HG03378 (cell line): ENCODE results near the gene MACROD1.
"Not testable (repeated sequence)": the region's sequence is repeated elsewhere in the genome, so short reads cannot be mapped to it uniquely, and the experiment has no call there.

Experiments used
- ATAC-seq: cut with Tn5 transposase; IDR thresholded peaks from one replicate; pipeline ENCODE4 v1.9.1; 2021; ENCODE audit warnings: mild to moderate bottlenecking, moderate library complexity; ENCODE audit not compliant: unreplicated experiment

The MACROD1 gene

DNA sequence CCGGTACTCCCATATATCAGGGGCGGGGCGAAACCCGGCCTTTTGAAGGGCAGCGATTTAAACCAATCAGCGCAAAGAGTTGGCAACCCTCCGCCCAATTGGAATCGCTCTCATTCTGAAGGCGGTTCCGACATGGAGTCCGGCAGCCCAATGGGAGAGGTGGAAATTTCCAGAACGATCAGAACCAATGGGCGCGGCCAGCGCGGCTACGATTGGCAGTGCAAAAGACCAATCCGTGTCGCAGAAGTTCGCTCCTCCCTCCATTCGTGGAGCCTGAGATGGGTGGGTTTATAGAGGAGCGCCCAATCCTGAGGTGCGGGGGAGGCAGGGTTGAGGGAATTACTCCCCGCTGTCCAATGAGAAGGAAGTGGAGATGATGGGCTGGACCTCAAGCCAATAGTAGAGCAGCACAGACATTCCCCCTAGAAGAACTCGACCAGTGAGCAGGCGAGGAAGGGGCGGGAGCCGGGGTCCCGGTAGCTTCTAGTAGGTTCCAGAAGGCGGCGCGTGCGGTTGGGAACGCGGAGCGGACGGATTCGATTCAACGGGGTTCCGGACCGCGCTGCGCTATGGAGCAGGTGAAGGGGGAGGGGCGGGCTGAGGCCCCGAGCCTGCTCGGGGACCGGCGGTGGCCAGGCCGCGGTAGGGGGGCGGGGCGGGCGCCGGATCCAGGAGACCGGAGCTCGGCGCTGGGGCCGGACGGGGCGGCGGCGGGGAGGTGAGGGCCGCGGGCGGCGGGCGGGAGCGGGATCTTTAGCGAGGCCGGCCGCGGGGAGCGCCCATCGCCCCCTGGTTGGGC lies 20.0 kb upstream of the MACROD1 start, which contains the start of gene STIP1:
TSS of gene STIP1 (plus strand) at position 479 of the 799 bp plus-strand sequence. CDS start at position 570, 91 bp downstream.
- ATAC-seq, result peak; percentile 89

DNA sequence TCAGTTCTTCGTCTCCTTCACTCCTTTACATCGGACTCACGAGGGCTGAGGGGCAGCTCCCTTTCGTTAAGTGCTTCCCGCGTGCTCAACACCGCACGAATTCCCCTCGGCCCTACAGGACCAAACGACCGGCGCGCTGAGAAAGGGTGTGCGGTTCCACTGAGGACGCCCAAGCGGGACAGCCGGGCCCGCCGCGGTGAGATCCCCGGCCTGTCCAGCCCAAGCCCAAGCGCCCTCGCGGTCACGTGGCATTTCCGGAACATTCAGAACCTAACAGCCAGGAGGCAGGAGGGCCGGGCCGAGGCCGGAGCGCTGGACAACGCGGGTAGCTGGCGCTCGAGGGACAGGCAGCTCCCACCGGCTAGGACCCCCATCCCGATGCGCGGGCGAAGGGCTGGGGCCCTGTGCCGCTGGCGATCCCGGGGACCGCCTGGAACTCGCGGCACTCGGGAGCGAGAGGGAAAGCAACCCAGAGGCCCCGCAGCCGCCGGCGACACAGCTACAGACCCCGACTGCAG lies 19.3 kb upstream of the MACROD1 start:
- peak; percentile 19 for ATAC-seq

DNA sequence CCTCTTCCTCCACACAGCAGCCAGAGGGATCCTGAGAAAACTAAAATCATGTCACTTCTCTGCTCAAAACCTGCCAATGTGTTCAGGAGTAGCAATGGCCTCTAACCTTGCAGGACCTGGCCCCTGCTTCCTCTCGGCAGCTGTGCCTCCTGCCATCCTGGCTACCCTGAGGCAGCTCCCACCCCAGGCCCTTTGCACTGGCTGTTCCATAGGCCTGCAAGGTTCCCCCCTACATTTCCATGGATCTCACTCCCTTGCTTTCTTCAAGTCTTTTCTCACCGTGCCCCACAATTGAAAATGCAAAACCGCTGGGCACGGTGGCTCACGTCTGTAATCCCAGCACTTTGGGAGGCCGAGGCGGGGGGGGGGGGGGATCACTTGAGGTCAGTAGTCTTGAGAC lies 18.0 kb upstream of the MACROD1 start:
- ATAC-seq, result no peak

DNA sequence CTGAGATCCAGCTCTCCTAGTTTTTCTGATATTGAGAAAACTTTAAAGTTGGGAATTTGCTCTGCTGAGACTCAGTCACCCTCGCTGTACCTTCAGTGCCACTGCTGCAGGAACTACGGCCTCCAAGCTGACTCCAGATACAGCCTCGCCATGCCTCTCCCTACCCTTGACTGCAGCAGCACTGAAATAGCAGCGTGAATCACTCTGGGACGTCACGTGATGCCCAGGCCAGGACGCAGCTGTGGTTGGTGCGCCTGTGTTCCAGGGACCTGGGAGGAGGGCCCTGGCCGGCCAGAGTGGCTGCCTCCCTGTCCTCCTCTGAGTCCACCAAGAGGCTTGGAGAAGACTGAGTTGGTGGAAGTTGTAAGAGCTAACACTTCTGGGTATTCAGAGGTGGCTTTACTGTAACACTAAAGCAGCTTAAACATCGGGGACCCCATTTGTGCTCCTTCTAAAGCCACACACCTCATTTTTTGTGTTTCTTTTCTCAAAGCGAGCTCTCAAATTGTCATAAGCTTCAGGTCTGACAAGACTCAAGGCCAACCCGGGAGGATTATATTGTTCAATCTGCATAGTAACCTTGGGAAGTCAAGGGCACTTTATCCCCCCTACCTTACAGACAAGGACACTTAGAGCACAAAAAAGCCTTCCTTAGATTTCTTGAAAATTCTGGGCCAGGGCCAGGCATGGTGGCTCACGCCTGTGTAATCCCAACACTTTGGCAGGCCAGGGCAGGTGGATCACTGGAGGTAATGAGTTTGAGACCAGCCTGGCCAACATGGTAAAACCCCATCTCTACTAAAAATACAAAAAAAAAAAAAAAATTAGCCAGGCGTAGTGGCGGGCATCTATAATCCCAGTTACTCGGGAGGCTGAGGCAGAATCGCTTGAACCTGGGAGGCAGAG lies 15.8 kb upstream of the MACROD1 start:
- ATAC-seq, result no peak

DNA sequence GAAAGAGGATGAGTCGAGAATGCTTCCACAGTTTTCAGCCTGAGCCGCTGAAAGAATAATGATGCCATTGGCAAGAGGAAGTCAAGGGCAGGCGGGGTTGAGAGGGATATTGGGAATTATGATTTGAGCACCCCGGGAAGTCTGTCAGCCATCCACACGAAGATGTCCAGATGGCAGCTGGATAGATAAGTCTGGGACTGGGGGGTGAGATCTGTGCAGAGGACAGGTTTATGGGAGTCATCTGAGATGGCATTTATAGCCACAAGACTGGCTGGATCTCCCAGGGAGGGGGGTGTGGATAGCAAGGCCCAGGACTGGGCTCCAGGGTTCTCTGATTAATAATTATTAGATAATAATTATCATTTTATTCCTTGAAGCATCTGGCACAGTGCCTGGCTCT lies 15.0 kb upstream of the MACROD1 start:
- no peak for ATAC-seq

DNA sequence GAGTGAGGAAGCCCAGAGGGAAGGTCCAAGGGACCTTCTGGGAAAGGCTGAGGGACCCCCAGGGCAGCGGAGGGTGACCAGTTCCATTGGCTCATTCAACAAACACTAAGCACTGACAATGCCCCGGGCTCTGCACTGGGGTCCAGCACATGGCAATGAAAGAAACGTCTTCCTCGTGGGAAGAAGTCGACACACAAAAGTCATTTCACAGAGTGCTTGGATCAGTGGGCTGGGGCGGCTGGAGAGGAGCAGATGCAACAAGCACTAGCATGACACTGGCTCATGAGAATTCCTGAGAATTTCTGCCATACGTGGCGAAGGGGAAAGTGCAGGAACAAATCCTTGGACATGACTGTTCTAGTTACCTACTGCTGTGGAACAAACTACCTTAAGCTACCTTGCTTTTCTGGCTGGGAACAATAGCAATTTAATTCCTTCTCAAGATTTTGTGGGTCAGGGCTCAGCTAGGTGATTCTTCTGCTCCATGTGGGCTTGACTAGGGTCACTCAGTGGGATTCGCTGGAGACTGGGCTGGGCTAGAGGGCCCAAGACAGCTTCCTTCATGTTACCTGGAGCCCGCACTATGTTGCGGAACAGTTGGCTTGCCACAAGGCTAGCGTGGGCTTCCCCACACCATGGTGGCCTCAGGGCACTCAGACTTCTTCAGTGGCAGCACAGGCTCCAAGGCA lies 13.2 kb upstream of the MACROD1 start:
- ATAC-seq, result no peak

DNA sequence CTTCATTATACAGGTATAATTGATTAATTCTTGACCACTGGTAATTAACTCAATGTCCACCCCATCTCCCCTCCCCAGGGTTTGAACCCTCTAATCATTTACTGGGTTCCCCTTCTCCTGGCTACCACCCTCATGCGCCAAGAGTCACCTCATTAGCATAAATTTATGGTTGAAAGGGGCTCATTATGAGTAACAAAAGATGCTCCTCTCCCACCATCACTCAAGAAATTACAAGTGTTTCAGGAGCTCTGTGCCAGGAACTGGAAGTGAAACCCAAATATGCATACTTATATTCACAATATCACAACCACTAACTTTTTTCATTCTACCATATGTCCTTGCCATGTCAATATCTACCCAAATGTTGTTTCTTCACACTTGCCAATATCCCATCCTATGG lies 12.3 kb upstream of the MACROD1 start:
- no peak for ATAC-seq

DNA sequence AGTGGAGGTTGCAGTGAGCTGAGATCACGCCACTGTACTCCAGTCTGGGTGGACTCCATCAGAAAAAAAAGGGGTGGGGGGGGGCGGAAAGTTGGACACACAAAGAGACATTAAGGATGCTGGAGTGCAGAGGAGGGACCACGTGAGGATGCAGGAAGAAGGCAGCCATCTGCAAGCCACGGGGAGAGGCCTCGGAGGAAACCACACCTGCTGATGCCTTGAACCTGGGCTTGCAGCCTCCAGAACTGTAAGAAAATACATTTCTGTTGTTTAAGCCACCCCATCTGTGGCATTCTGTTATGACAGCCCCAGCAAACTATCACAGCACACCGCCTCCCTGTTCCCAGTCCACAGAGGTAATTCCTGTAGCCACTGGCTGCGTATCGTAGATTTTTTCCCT lies 10.8 kb upstream of the MACROD1 start:
- ATAC-seq, result no peak

DNA sequence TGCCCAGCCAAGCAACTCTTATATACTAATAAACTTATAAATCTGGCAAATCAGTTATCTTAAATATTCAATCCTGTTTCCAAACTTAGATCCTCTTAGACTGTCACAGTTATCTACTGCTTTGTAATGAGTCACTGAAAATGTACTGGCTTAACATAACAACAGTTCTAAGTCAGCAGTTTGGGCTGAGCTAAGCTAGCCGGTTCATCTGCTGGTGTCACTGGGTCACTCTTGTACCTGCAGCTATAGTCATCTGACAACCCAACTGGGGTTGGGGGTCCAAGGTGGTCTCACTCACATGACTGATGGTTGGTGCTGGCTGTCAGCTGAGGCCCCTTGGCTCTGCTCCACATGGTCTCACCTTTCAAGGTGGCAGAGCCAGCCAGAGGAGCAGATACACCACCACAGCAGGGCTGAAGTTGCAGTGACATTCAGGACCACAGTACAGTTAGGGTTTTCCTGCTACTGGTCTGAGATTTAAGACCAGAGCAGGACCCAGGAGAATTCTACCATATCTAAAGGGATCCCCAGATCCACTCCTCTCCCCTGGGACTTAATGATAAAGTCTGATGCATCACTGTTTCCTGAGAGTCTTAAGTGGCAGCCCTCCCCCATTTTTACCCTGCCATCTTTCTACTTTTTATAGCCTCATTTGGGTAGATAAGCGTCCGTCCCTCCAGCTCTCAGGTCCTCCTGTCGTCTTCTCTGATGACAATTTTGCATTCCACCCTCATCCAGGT lies 7.9 kb upstream of the MACROD1 start:
- ATAC-seq, result no peak

DNA sequence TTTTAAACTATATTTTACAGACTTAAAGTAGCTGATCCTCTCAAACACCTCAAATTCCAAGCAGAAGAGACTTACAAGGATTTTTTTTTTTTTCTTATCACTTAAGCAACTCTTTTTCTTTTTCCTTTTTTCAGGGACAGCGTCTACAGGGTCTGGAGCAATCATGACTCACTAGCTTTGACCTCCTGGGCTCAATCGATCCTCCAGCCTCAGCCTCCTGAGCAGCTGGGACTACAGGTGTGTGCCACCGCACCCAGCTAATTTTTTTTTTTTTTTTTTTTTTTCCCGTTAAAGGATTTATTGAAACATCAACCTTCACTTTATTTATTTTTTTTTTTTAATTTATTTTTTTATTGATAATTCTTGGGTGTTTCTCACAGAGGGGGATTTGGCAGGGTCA lies 4.5 kb upstream of the MACROD1 start:
- no peak for ATAC-seq

DNA sequence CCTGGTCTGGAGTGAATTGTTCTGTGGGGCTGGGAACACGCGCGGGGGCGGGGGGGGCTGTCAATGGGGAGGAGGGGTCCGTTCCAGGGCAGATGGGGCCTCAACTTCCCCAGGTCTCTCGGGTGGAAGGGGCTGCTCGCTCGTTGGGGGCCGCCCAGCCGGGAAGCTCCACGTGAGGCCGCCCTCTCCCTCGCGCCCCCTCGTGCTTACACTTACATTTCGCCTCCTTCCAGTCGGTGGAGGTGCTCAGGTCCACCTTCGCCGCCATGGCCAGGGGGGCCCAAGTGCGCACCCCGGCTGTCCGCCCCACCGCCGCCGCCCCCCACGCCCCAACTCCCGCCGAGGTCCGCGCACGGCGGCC lies 452 bp downstream of the MACROD1 start:
- no peak for ATAC-seq

DNA sequence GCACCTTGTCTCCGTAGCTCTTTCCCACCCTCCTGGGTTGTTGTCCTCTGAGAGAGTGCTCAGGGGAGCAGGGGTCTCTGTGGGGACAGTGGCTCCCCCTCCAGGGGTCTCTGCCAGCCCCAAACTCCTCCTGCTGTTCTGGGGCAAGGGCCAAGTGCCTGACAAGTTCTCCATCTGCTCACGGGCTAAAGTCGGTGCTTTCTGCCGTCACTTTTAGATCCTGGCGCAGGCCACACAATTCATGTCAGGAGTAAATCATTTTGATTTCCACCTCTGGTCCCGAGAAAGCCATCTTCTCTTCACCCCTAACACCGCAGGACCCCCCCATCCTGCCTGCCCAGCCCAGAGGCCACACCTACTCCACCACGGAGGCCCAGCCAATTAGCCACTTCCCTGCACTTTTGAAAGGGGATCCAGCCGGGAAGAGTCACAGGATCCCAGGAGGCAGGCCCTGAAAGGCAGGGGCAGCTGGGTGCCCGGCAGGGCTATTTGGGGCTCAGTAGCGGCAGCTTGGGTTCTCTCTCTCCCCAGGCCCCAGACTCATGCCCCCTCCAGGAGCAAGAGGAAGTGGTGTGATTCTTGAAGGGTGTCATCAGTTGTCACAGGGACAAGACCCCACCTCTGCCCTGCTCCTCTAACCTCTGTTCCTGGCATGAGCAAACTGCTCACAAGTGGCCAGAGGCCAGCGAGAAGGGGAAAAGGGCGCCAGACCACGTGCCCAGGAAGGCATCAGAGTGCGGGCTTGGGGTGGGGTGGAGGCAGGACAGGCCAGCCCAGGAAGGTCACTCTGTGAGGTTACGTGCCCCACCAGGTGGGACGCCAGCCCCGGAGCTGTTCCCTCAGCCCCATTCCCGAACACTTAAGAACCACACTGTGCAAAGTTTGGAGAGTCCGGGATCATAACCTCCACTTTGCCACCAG lies 1.3 kb downstream of the MACROD1 start:
- ATAC-seq, result no peak

DNA sequence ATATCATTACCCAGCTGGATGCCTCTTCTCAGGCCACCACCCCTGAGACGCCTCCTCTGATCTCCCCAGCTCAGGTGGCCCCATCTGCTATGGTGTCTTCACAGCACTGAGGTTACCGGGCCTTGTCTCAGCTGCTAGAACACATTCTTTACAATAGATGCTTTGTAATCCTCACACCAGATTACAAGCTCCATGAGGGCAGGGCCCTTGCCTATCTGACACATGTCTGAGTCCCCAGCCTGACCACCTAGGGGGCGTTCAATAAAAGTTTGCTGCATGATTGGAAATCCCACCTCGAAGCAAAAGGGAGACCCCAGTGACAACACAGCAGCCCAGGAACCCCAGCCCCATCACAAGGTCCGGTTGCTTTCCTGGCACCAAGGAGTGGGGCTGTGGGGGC lies 2.0 kb downstream of the MACROD1 start:
- no peak for ATAC-seq

DNA sequence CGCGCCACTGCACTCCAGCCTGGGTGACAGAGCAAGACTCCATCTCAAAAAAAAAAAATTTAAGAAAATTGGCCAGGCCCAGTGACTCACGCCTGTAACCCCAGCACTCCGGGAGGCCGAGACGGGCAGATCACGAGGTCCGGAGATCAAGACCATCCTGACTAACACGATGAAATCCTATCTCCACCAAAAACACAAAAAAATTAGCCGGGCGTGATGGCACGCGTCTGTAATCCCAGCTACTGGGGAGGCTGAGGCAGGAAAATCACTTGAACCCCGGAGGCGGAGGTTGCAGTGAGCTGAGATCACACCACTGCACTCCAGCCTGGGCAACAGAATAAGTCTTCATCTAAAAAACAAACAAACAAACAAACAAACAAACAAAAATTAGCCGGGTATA lies 3.1 kb downstream of the MACROD1 start:
- not testable (repeated sequence) for ATAC-seq

DNA sequence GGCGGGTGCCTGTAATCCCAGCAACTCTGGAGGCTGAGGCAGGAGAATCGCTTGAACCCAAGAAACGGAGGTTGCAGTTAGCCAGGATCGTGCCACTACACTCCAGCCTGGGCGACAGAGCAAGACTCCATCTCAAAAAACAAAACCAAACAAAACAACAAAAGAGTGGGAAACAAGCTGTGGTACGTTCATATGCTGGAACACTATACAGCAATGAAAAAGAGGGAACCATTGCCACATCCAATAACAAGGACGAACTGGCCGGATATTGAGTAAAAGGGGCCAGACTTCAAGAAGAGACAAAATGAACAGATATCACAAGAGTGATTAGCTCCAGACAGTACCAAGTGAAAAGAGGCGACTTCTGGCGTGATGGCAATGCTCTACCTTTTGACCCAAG lies 4.9 kb downstream of the MACROD1 start:
- ATAC-seq, result no peak

DNA sequence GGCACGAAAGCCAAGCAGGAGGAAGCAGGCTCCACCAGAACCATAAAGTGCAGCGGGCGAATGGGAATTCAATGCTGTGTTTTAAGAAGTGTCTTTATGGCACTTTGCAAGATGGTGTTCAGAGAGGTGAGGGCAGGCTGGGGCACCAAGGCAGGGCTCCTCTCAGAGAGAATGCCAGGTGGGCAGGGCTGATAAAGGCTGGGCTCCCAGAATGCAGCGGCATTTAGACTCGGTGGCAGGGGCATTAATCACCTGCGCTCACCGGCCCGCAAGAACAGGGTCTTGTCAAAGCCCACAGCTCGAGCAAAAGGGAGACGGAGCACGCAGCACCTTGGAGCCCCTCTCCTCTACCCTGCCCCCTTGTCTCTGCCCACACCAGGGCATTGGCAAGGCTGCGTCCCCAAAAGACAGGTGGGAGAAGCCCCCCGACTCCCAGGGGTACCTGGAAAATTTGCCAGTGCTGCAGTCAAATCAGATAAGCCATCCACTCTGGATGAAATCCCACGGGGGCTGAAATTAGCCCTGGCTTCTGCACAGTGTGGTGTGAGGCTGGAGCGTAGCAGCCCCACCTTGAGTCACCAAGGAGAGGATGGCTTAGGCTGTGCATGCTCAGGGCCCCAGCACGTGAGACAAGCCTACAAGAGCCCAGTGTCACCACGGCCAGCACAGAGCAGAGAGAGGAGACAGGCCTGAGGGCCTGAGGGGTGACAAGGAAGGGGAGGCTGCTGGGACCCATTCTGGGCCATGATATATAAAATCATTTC lies 8.1 kb downstream of the MACROD1 start:
- no peak for ATAC-seq

DNA sequence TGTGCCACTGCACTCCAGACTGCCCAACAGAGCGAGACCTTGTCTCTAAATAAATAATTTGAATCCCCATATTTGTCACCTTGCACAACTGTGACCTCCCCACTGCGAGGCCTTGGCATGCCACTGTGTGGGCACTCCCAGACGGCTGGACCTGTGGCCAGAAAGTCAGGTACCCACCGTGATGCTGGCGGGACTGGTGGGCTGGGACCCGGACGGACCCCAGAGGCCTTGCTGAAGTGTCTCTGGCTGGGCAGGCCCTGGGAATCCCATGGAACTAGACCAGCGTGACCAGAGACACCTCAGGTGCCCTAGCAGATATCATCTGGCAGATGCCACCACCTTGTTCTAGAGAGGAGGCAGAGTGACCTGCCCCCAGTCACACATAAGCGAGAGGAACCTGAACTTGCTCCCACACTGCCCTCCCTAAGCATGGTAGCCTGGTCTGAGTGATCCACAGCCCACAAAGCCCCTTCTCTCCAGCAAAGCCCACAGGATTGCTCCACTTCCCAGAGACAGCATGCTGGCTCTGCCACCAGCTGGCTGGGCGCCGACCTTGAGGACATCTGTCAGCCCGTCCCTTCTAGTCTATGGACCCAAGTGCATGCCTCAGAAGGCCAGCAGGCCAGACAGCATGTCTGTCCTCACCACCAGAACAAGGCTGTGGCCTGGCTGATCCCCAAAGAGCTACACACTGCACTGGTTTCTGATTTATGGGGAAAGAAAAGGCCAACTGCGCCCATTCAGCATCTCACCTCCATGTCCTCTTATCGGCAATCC lies 9.5 kb downstream of the MACROD1 start:
- no peak for ATAC-seq

DNA sequence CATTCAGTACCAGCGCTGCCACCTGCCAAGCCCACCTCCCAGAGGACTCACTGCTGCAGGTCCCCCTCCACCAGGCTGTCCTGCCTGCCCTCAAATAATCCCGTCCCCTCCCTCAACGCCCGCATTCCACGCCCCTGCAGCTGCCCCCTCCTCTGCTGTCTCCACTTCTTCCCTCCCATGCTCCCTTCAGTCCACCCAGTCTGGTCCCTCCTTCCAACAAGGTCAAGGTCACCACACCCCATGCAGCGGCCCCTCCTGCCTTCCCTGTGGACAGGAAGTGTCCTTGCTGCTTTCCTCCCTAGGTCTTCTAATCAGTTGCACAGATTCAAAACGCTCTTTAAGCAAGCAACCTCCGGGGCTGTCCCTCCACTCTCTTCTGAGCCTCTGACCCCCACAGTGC lies 12.1 kb downstream of the MACROD1 start:
- ATAC-seq, result no peak
